SK-N-SH (cell line): ENCODE measurements around the gene PASK.

Source experiments
- CHD2 ChIP-seq: fragments of 150-350 bp; IDR thresholded peaks from 2 replicates; pipeline ENCODE4 v1.6.1; 2018; ENCODE audit warnings: low read length; ENCODE audit not compliant: partially characterized antibody
- EP300 ChIP-seq, 2 experiments: IDR thresholded peaks; 2 replicates each; pipeline versions ENCODE4 v1.4.0 to v1.6.1; 2012; ENCODE audit warnings: borderline replicate concordance in 1 of 2, low read depth in 1 of 2, low read length in 1 of 2
- EZH2phosphoT487 ChIP-seq: fragments of 200-600 bp; sonication (generic); IDR thresholded peaks from 2 replicates; pipeline ENCODE4 v1.6.1; 2017; ENCODE audit warnings: low read depth, mixed run types, mild to moderate bottlenecking, antibody characterized with exemption, moderate library complexity, borderline replicate concordance
- MXI1 ChIP-seq: IDR thresholded peaks from 2 replicates; pipeline ENCODE4 v1.6.1; 2012; ENCODE audit warnings: mild to moderate bottlenecking, low read depth, low read length, improper control_type of control experiment
- POLR2AphosphoS5 ChIP-seq: IDR thresholded peaks from 2 replicates; pipeline ENCODE4 v1.6.1; 2012; ENCODE audit warnings: low read depth, low read length
- RAD21 ChIP-seq: IDR thresholded peaks from 2 replicates; pipeline ENCODE4 v1.6.1; 2012; ENCODE audit warnings: mild to moderate bottlenecking, low read length
- RFX5 ChIP-seq: IDR thresholded peaks from 2 replicates; pipeline ENCODE4 v1.6.1; 2012; ENCODE audit warnings: mild to moderate bottlenecking, improper control_type of control experiment, low read length
- RXRA ChIP-seq: IDR thresholded peaks from 2 replicates; pipeline ENCODE4 v1.4.0; 2012; ENCODE audit warnings: low read depth, mild to moderate bottlenecking, borderline replicate concordance
- SIN3A ChIP-seq: IDR thresholded peaks from 2 replicates; pipeline ENCODE4 v1.6.1; 2012; ENCODE audit warnings: low read depth, mild to moderate bottlenecking, low read length, moderate library complexity, borderline replicate concordance
- SMC3 ChIP-seq: IDR thresholded peaks from 2 replicates; pipeline ENCODE4 v1.6.1; 2012; ENCODE audit warnings: low read depth, low read length, improper control_type of control experiment
- TAF1 ChIP-seq: IDR thresholded peaks from 2 replicates; pipeline ENCODE4 v1.6.1; 2012; ENCODE audit warnings: low read depth, mild to moderate bottlenecking, low read length, moderate library complexity, borderline replicate concordance
- TF ChIP-seq, protein P1 (sequence below): fragments of 200-600 bp; sonication (generic); IDR thresholded peaks from 2 replicates; pipeline ENCODE4 v1.6.1; 2017; ENCODE audit warnings: antibody characterized with exemption, mild to moderate bottlenecking, moderate library complexity
- TF ChIP-seq, protein P2 (sequence below): IDR thresholded peaks from 2 replicates; pipeline ENCODE4 v1.6.1; 2012; ENCODE audit warnings: mild to moderate bottlenecking, low read depth, low read length, moderate library complexity
- TF ChIP-seq, protein P3 (sequence below): fragments of 150-350 bp; IDR thresholded peaks from 2 replicates; pipeline ENCODE4 v1.6.1; 2017; ENCODE audit warnings: antibody characterized with exemption, low read length, low read depth, borderline replicate concordance

DNA sequence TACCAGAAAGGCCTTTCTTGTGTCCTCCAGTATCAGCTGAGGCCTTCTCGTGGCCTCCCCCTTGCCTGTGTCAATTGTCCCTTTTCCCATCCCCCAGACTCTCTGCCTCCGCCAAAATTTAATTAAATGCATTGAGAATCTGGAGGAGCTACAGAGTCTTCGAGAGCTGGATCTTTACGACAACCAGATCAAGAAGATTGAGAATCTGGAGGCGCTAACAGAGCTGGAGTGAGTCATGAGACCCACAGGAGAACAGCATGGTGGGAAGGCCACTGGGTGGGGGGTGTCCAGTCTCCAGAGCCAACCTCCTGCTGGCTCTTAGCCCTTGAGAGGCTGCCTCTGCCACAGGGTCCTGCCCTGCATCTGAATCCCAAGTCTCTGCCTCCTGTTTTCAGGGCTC, 9.8 kb upstream of the PASK start:
- TF ChIP-seq SIN3A (no peak), CHD2 (no peak), SMC3 (no peak), EP300 (IDR thresholded peaks at IDR 0.05; ENCODE audit: borderline replicate concordance in 1 of 2, low read depth in 1 of 2, low read length in 1 of 2) (no peak), TAF1 (no peak), EZH2phosphoT487 (no peak), RXRA (no peak), RAD21 (no peak), MXI1 (no peak), RFX5 (no peak), POLR2AphosphoS5 (no peak)
- TF ChIP-seq, protein P1, sequence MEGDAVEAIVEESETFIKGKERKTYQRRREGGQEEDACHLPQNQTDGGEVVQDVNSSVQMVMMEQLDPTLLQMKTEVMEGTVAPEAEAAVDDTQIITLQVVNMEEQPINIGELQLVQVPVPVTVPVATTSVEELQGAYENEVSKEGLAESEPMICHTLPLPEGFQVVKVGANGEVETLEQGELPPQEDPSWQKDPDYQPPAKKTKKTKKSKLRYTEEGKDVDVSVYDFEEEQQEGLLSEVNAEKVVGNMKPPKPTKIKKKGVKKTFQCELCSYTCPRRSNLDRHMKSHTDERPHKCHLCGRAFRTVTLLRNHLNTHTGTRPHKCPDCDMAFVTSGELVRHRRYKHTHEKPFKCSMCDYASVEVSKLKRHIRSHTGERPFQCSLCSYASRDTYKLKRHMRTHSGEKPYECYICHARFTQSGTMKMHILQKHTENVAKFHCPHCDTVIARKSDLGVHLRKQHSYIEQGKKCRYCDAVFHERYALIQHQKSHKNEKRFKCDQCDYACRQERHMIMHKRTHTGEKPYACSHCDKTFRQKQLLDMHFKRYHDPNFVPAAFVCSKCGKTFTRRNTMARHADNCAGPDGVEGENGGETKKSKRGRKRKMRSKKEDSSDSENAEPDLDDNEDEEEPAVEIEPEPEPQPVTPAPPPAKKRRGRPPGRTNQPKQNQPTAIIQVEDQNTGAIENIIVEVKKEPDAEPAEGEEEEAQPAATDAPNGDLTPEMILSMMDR, result no peak
- TF ChIP-seq, protein P2, sequence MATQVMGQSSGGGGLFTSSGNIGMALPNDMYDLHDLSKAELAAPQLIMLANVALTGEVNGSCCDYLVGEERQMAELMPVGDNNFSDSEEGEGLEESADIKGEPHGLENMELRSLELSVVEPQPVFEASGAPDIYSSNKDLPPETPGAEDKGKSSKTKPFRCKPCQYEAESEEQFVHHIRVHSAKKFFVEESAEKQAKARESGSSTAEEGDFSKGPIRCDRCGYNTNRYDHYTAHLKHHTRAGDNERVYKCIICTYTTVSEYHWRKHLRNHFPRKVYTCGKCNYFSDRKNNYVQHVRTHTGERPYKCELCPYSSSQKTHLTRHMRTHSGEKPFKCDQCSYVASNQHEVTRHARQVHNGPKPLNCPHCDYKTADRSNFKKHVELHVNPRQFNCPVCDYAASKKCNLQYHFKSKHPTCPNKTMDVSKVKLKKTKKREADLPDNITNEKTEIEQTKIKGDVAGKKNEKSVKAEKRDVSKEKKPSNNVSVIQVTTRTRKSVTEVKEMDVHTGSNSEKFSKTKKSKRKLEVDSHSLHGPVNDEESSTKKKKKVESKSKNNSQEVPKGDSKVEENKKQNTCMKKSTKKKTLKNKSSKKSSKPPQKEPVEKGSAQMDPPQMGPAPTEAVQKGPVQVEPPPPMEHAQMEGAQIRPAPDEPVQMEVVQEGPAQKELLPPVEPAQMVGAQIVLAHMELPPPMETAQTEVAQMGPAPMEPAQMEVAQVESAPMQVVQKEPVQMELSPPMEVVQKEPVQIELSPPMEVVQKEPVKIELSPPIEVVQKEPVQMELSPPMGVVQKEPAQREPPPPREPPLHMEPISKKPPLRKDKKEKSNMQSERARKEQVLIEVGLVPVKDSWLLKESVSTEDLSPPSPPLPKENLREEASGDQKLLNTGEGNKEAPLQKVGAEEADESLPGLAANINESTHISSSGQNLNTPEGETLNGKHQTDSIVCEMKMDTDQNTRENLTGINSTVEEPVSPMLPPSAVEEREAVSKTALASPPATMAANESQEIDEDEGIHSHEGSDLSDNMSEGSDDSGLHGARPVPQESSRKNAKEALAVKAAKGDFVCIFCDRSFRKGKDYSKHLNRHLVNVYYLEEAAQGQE, result no peak
- TF ChIP-seq, protein P3, sequence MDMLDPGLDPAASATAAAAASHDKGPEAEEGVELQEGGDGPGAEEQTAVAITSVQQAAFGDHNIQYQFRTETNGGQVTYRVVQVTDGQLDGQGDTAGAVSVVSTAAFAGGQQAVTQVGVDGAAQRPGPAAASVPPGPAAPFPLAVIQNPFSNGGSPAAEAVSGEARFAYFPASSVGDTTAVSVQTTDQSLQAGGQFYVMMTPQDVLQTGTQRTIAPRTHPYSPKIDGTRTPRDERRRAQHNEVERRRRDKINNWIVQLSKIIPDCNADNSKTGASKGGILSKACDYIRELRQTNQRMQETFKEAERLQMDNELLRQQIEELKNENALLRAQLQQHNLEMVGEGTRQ, result no peak
